Lower leg skin (tissue), 4 donors: ENCODE measurements around the gene RUVBL2. TPM values are rescaled to one million over a fixed set of nuclear protein-coding genes. Genes with fewer than 3 reads are reported as not detected.
A peak's percentile ranks its signal among the peaks of the same experiment; 100 is the strongest.

ENCODE experiments used
- DNase-seq, 2 donors: peaks; one replicate each; pipeline ENCODE4 v3.0.0-alpha.2; 2019; ENCODE audit warnings: low spot score in 2 of 2
- H3K4me3 ChIP-seq: fragments of 200-600 bp; sonication (generic); 2 replicates; pipeline ENCODE4 v1.5.1; 2017; ENCODE audit warnings: mild to moderate bottlenecking, low read depth; ENCODE audit not compliant: poor library complexity, severe bottlenecking
- CTCF ChIP-seq, 3 donors: fragments of 450-650 bp; IDR thresholded peaks; one replicate each; pipeline ENCODE4 v1.5.1; 2016; ENCODE audit warnings: antibody characterized with exemption in 3 of 3, mild to moderate bottlenecking in 3 of 3, moderate library complexity in 2 of 3
- POLR2A ChIP-seq, 2 donors: fragments of 450-650 bp; IDR thresholded peaks; one replicate each; pipeline ENCODE4 v1.6.1; 2016 to 2017; ENCODE audit warnings: antibody characterized with exemption in 2 of 2, mild to moderate bottlenecking in 1 of 2, moderate library complexity in 1 of 2
- WGBS, 2 donors: methylation state at CpG; one replicate each; pipeline ENCODE4 v1.1.5; 2018; 5-methylcytosine and 5-hydroxymethylcytosine counted together
- intact Hi-C: fragments of 100-400 bp; cut with DNase I; formaldehyde crosslinking; loops from one replicate; pipeline ENCODE4 v1.15.0; 2023; ENCODE audit warnings: low total_unique reads
- total RNA-seq, 4 donors: library from RNA; depleted of rRNA; stranded (reverse); fragments of >200 nt; gene quantifications; one replicate each; pipeline ENCODE4 v1.1.0, GENCODE V29; 2016

Gene RUVBL2
- total RNA-seq, 4 donors from 2014 or later, result 61.3 to 83.8 (median 83.3) TPM

GRCh38 chr19:48969276-48970138 is 24.2 kb upstream of the RUVBL2 start:
- no peak for DNase-seq
- intact Hi-C loops, result no loop called here
- TF ChIP-seq POLR2A (IDR thresholded peaks at IDR 0.05), result no peak
- TF ChIP-seq CTCF (IDR thresholded peaks at IDR 0.05), result no peak
- 91 to 95% methylated on average over 39 to 43 of the region's 45 CpGs for WGBS, 2 donors
- no peak overlapping the region for H3K4me3 ChIP-seq

- intact Hi-C loops, result no loop called here
- 89 to 93% methylated on average over 23 of the region's 23 CpGs for WGBS, 2 donors
- TF ChIP-seq POLR2A (IDR thresholded peaks at IDR 0.05) (no peak), CTCF (IDR thresholded peaks at IDR 0.05) (no peak)
- H3K4me3 ChIP-seq, result no peak overlapping the region
- no peak for DNase-seq
These were observed 23.4 kb upstream of the RUVBL2 start for GRCh38 chr19:48970139-48970766.

GRCh38 chr19:48970923-48971395 is 22.7 kb upstream of the RUVBL2 start:
- 28 to 29% methylated on average over 17 to 18 of the region's 19 CpGs for WGBS, 2 donors
- peak; percentile 51 to 95 for DNase-seq

GRCh38 chr19:48975947-48976847 is 17.5 kb upstream of the RUVBL2 start:
- 88 to 91% methylated on average over 13 of the region's 13 CpGs for WGBS, 2 donors
- no peak for TF ChIP-seq POLR2A (IDR thresholded peaks at IDR 0.05)
- TF ChIP-seq CTCF (IDR thresholded peaks at IDR 0.05), result no peak
- intact Hi-C loops, result no loop called here
- no peak overlapping the region for H3K4me3 ChIP-seq
- DNase-seq, result no peak

More at GRCh38 chr19:48970923-48971395, 22.7 kb upstream of the RUVBL2 start:
- H3K4me3 ChIP-seq, result no peak overlapping the region
- TF ChIP-seq POLR2A (IDR thresholded peaks at IDR 0.05) (no peak), CTCF (IDR thresholded peaks at IDR 0.05) (peak in 1 of 3 donors; percentile 77)
- intact Hi-C loops, result no loop called here

GRCh38 chr19:48977061-48977460 is 16.6 kb upstream of the RUVBL2 start:
- no peak for TF ChIP-seq POLR2A (IDR thresholded peaks at IDR 0.05)
- TF ChIP-seq CTCF (IDR thresholded peaks at IDR 0.05), result no peak
- H3K4me3 ChIP-seq, result no peak overlapping the region
- intact Hi-C loops, result no loop called here
- no peak for DNase-seq
- WGBS, 2 donors, result 71 to 79% methylated on average over 2 of the region's 2 CpGs
